ENCODE measurements around the gene OGDHL.

Gene OGDHL

GRCh38 chr10:49691588-49691987 is 70.5 kb downstream of the OGDHL start:
- Histone ChIP-seq H3K27me3 (ENCODE audit: control insufficient read depth, insufficient read depth, low read length) (no peaks in the 10 kb centered on the region), H3K4me3 (ENCODE audit: low read depth, low read length) (no peak overlapping the region), H3K4me2 (ENCODE audit: low read length) (no peak overlapping the region), H3K27ac (no peak overlapping the region), H3K9me3 (ENCODE audit: control insufficient read depth, low read length) (no peaks in the 10 kb centered on the region), H3K4me1 (no peaks in the 10 kb centered on the region), H3K36me3 (ENCODE audit: control insufficient read depth, insufficient read depth, low read length) (no peaks in the 10 kb centered on the region), H2AFZ (no peak overlapping the region), H3K9ac (no peak overlapping the region), H3K79me2 (no peaks in the 10 kb centered on the region)
- no peak for TF ChIP-seq CTCF (IDR thresholded peaks at IDR 0.05)

GRCh38 chr10:49690698-49691356 is 71.3 kb downstream of the OGDHL start:
- no peaks in the 10 kb centered on the region for H3K4me1 ChIP-seq
- H3K9ac ChIP-seq: no peak overlapping the region
- no peaks in the 10 kb centered on the region for H3K36me3 ChIP-seq (ENCODE audit: control insufficient read depth, insufficient read depth, low read length)
- H3K9me3 ChIP-seq (ENCODE audit: control insufficient read depth, low read length): no peaks in the 10 kb centered on the region
- no peak for TF ChIP-seq CTCF (IDR thresholded peaks at IDR 0.05)
- H3K27me3 ChIP-seq (ENCODE audit: control insufficient read depth, insufficient read depth, low read length): no peaks in the 10 kb centered on the region
- no peak overlapping the region for H3K27ac ChIP-seq
- H3K79me2 ChIP-seq: no peaks in the 10 kb centered on the region
- H2AFZ ChIP-seq: no peak overlapping the region
- no peak overlapping the region for H3K4me2 ChIP-seq (ENCODE audit: low read length)
- H3K4me3 ChIP-seq (ENCODE audit: low read depth, low read length): no peak overlapping the region

GRCh38 chr10:49689882-49690510 is 72.1 kb downstream of the OGDHL start:
- Histone ChIP-seq H3K9me3 (ENCODE audit: control insufficient read depth, low read length) (no peaks in the 10 kb centered on the region), H3K79me2 (no peaks in the 10 kb centered on the region), H3K36me3 (ENCODE audit: control insufficient read depth, insufficient read depth, low read length) (no peaks in the 10 kb centered on the region), H3K4me2 (ENCODE audit: low read length) (no peak overlapping the region), H2AFZ (no peak overlapping the region), H3K9ac (no peak overlapping the region), H3K4me1 (no peaks in the 10 kb centered on the region), H3K4me3 (ENCODE audit: low read depth, low read length) (no peak overlapping the region), H3K27ac (no peak overlapping the region), H3K27me3 (ENCODE audit: control insufficient read depth, insufficient read depth, low read length) (no peaks in the 10 kb centered on the region)
- no peak for TF ChIP-seq CTCF (IDR thresholded peaks at IDR 0.05)

- H3K9ac ChIP-seq: no peak overlapping the region
Observed at GRCh38 chr10:49688920-49689319, 73.2 kb downstream of the OGDHL start.

More at GRCh38 chr10:49688920-49689319, 73.2 kb downstream of the OGDHL start:
- Histone ChIP-seq H3K36me3 (ENCODE audit: control insufficient read depth, insufficient read depth, low read length) (no peaks in the 10 kb centered on the region), H3K27me3 (ENCODE audit: control insufficient read depth, insufficient read depth, low read length) (no peaks in the 10 kb centered on the region), H2AFZ (no peak overlapping the region), H3K4me3 (ENCODE audit: low read depth, low read length) (no peak overlapping the region), H3K4me1 (no peaks in the 10 kb centered on the region), H3K4me2 (ENCODE audit: low read length) (no peak overlapping the region), H3K9me3 (ENCODE audit: control insufficient read depth, low read length) (no peaks in the 10 kb centered on the region), H3K27ac (no peak overlapping the region), H3K79me2 (no peaks in the 10 kb centered on the region)
- TF ChIP-seq CTCF (IDR thresholded peaks at IDR 0.05): no peak
